Dendritic cell treated with granulocyte-macrophage colony-stimulating factor and Interleukin-4, amounts not matched to agents 40 ng/mL and 50 ng/mL, for 4 days (primary cell): Measurements from ENCODE around the gene DOCK1.

Experiments
- H3K27ac Mint-ChIP-seq: one replicate; pipeline ENCODE4 v1.8.0; 2022; ENCODE audit warnings: mild to moderate bottlenecking, mixed read lengths
- H3K27me3 Mint-ChIP-seq: one replicate; pipeline ENCODE4 v1.8.0; 2022; ENCODE audit warnings: mild to moderate bottlenecking, mixed read lengths
- H3K36me3 Mint-ChIP-seq: one replicate; pipeline ENCODE4 v1.8.0; 2022; ENCODE audit warnings: low read depth, mixed read lengths
- H3K4me1 Mint-ChIP-seq: one replicate; pipeline ENCODE4 v1.8.0; 2022; ENCODE audit warnings: low read depth, mixed read lengths
- H3K4me3 Mint-ChIP-seq: one replicate; pipeline ENCODE4 v1.8.0; 2022; ENCODE audit warnings: mild to moderate bottlenecking, moderate library complexity, mixed read lengths
- H3K9me3 Mint-ChIP-seq: one replicate; pipeline ENCODE4 v1.8.0; 2022; ENCODE audit warnings: mixed read lengths
- intact Hi-C: fragments of 100-400 bp; cut with micrococcal nuclease; formaldehyde crosslinking; loops from one replicate; pipeline ENCODE4 v1.15.0; 2022

Gene DOCK1

GRCh38 chr10:127413326-127413725, 508.1 kb downstream of the DOCK1 start:
- H3K27me3 Mint-ChIP-seq = no peaks in the 10 kb centered on the region
- no peak overlapping the region for H3K27ac Mint-ChIP-seq
- no peak overlapping the region for H3K4me3 Mint-ChIP-seq
- H3K36me3 Mint-ChIP-seq = peaks cover 14% of the 10 kb centered on the region
- no peaks in the 10 kb centered on the region for H3K9me3 Mint-ChIP-seq
- no peaks in the 10 kb centered on the region for H3K4me1 Mint-ChIP-seq
- intact Hi-C loops = no loop called here

GRCh38 chr10:127414024-127414423, 508.8 kb downstream of the DOCK1 start:
- intact Hi-C loops = no loop called here
- H3K4me1 Mint-ChIP-seq = no peaks in the 10 kb centered on the region
- no peak overlapping the region for H3K4me3 Mint-ChIP-seq
- H3K27me3 Mint-ChIP-seq = no peaks in the 10 kb centered on the region
- no peak overlapping the region for H3K27ac Mint-ChIP-seq
- no peaks in the 10 kb centered on the region for H3K9me3 Mint-ChIP-seq
- peaks cover 21% of the 10 kb centered on the region for H3K36me3 Mint-ChIP-seq

DNA sequence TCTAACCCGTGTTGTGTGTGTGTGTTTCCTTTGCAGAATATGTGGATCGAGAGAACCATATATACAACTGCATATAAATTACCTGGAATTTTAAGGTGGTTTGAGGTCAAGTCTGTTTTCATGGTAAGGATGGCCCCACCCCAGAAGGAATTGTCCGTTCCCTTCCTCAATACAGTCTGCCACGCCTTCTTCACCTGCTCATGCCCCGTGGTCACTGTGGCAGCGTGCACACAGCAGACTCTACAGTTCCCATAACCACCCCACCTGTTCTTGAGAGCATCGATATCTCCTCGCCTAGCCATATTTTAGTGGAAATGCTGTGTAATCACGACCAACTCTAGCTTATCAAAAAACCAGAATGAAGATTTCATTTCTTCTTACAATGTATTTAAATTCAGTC, 509.9 kb downstream of the DOCK1 start:
- Mint-ChIP-seq H3K4me1 (no peaks in the 10 kb centered on the region), H3K4me3 (no peak overlapping the region), H3K36me3 (peaks cover 31% of the 10 kb centered on the region), H3K27ac (no peak overlapping the region), H3K9me3 (no peaks in the 10 kb centered on the region), H3K27me3 (no peaks in the 10 kb centered on the region)
- intact Hi-C loops = no loop called here

DNA sequence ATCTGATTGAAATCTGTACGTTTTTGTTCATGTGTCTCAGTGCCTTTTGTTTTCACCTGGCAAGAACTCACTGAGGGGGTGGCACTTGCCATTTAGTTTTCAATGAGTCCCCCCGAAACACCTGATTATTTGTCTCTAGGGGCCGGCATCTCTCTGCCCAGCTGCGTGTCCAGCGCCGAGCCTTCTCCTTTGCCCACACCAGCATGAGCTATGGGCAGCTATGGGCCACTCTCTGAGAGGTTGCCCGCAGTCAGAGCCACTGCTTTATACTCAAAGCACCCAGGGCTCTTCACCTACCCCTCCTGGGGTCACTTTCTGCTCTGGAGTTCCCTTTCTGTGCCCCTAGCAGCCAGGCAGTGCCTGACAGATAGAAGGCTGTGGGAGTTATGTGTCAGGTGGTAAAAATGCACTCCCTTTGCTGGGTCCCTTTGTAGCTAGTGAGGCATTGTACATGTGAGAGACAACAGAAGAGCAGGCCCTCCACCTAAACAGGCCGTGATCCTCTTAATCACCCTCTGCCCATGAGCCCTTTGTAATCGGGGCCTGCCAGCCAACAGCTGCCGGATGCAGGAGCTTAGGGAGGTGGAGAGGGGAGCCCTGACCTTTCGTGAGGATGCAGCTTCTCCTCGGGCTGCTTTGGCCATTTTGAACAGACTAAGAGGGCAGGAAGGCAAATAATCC, 510.8 kb downstream of the DOCK1 start:
- Mint-ChIP-seq H3K27me3 (no peaks in the 10 kb centered on the region), H3K9me3 (no peaks in the 10 kb centered on the region), H3K4me3 (no peak overlapping the region), H3K4me1 (no peaks in the 10 kb centered on the region), H3K27ac (no peak overlapping the region), H3K36me3 (peaks cover 27% of the 10 kb centered on the region)
- intact Hi-C loops = no loop called here

DNA sequence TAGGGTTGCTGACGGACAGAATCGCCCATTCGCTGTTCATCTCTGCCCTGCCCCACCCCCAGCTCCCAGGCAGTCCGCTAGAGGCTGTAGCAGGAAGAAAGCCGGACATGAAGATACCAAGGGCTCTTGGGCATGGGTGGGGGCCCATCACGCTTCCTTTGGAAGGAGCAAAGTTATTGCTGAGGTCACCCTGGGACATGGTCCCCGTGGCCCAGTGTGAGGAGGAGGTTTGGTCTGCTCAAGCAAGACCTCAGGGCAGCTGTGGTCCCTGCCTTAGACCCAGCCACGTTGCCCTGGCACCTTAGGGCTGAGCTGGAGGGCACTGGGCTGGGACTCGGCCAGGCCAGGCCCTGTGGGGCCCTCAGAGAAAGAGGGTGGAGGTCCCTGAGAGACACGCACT, 511.8 kb downstream of the DOCK1 start:
- Mint-ChIP-seq H3K27me3 (no peaks in the 10 kb centered on the region), H3K27ac (no peak overlapping the region), H3K36me3 (peaks cover 24% of the 10 kb centered on the region), H3K9me3 (no peaks in the 10 kb centered on the region), H3K4me1 (no peaks in the 10 kb centered on the region), H3K4me3 (no peak overlapping the region)
- intact Hi-C loops = no loop called here

- Mint-ChIP-seq H3K4me3 (no peak overlapping the region), H3K4me1 (no peaks in the 10 kb centered on the region), H3K27me3 (no peaks in the 10 kb centered on the region), H3K9me3 (no peaks in the 10 kb centered on the region), H3K27ac (no peak overlapping the region), H3K36me3 (peaks cover 24% of the 10 kb centered on the region)
- intact Hi-C loops = no loop called here
Observed at GRCh38 chr10:127417686-127418401, 512.6 kb downstream of the DOCK1 start.

GRCh38 chr10:127418536-127419168, 513.4 kb downstream of the DOCK1 start:
- peaks cover 24% of the 10 kb centered on the region for H3K36me3 Mint-ChIP-seq
- H3K9me3 Mint-ChIP-seq = no peaks in the 10 kb centered on the region
- intact Hi-C loops = no loop called here
- H3K4me3 Mint-ChIP-seq = no peak overlapping the region
- no peaks in the 10 kb centered on the region for H3K27me3 Mint-ChIP-seq
- H3K4me1 Mint-ChIP-seq = no peaks in the 10 kb centered on the region
- H3K27ac Mint-ChIP-seq = no peak overlapping the region

DNA sequence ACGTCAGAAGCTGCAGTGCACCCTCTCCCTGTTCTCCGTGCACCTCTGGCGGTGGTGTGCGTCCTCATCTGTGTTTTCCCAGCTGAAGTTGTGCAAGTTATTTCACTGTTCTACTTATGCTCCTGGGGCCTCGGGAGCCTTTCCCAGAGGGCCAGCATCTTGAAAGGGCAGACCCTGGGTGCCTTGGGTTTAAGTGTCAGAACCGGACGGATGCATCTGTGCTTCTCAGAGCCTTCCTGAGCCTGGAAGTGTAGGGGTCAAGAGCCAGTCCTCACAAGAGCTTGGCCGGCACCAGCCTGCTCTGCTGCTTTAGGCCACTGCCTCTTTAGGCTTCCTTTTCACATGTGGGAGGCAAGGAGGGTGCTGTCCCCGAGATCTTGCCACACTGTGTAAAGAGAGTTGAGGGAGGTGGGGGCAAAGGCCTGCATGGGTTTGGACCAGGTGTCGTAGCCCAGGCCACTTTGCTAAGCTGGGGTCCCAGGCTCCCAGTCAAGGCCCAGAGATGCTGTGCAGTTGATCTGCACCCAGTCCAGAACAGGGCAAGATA, 515.0 kb downstream of the DOCK1 start:
- H3K36me3 Mint-ChIP-seq = peaks cover 24% of the 10 kb centered on the region
- H3K4me1 Mint-ChIP-seq = no peaks in the 10 kb centered on the region
- no peak overlapping the region for H3K27ac Mint-ChIP-seq
- intact Hi-C loops = no loop called here
- H3K9me3 Mint-ChIP-seq = no peaks in the 10 kb centered on the region
- H3K27me3 Mint-ChIP-seq = no peaks in the 10 kb centered on the region
- H3K4me3 Mint-ChIP-seq = no peak overlapping the region

DNA sequence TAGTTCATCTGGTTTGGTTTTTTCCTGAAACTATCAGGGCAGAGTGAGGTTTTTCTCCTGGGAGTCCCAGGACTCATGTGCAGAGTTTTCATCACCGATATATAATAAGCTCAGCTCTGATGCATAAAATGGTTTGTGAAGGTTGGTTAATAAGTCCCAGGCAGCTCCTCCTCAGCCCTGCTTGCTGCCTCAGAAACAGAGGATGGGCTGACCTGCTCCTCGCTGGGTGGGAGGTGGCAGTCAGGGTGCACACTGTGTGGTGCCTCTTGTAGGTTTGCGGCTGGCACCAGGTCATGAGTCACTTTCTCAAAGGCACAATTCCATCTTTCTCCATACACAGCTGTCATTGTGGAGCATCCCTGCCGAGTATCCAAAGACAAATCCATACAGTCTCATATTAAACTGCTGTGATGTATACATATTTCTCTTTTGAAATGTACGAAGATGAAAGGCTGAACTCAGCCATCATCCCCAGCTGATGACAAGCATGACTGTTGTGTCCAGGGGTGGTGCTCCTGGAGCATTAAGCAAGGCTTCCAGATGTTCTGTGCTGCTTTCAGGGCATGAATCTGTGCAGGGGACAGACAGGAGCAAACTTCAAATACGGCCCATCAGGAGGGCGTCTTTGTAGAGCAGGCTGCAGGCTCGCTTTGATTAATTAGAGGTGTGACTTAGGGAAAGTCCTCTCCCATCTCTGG, 518.1 kb downstream of the DOCK1 start:
- H3K4me1 Mint-ChIP-seq = no peaks in the 10 kb centered on the region
- intact Hi-C loops = no loop called here
- H3K27me3 Mint-ChIP-seq = no peaks in the 10 kb centered on the region
- H3K9me3 Mint-ChIP-seq = no peaks in the 10 kb centered on the region
- H3K4me3 Mint-ChIP-seq = no peak overlapping the region
- peaks cover 33% of the 10 kb centered on the region for H3K36me3 Mint-ChIP-seq
- H3K27ac Mint-ChIP-seq = no peak overlapping the region

- H3K36me3 Mint-ChIP-seq = peaks cover 20% of the 10 kb centered on the region
- no peaks in the 10 kb centered on the region for H3K9me3 Mint-ChIP-seq
- H3K27me3 Mint-ChIP-seq = no peaks in the 10 kb centered on the region
- intact Hi-C loops = no loop called here
- H3K4me1 Mint-ChIP-seq = no peaks in the 10 kb centered on the region
- no peak overlapping the region for H3K27ac Mint-ChIP-seq
- no peak overlapping the region for H3K4me3 Mint-ChIP-seq
Observed at GRCh38 chr10:127424594-127425264, 519.5 kb downstream of the DOCK1 start.

DNA sequence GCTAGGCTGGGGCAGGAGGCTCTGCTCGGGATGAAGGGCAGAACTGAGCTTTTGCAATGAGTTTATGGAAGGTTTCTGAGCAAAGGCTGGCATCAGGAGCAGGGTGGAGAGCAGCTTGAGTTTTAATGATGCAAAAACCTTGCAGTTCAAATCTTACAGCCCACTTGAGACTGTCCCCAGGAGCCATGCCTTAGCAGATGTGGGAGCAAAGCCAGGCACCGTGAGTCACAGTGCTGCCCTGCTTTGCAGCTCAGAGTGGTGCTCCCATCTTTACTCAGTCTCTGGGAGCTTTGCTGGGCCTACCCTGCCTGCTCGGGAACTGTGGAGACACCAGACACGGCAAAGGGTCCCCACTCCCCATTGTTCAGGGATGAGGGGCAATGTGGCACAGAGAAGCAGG, 521.5 kb downstream of the DOCK1 start:
- Mint-ChIP-seq H3K27ac (no peak overlapping the region), H3K4me1 (no peaks in the 10 kb centered on the region), H3K4me3 (no peak overlapping the region), H3K36me3 (peaks cover 14% of the 10 kb centered on the region), H3K27me3 (no peaks in the 10 kb centered on the region), H3K9me3 (no peaks in the 10 kb centered on the region)
- intact Hi-C loops = no loop called here

DNA sequence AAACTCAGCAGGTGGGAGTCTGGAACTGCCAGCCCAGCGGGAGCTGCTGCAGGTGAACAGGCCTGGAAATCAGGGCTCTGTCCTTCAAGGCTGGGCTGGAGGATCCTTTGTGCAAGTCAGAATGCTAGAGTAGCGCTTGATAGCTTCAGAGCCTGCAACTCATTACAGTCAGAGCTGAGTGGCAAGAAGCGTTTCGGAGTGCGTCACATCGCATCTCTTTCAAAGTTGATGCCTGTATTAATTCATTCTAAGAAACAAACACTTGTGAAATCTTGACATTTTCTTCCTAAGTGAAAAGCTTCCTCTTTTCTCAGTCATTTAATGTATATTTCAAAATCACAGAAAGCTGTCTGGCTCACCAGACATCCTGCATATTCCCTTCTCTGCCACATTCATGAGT, 522.7 kb downstream of the DOCK1 start:
- Mint-ChIP-seq H3K36me3 (peaks cover 14% of the 10 kb centered on the region), H3K4me1 (no peaks in the 10 kb centered on the region), H3K4me3 (no peak overlapping the region), H3K9me3 (no peaks in the 10 kb centered on the region), H3K27ac (no peak overlapping the region), H3K27me3 (no peaks in the 10 kb centered on the region)
- intact Hi-C loops = no loop called here

GRCh38 chr10:127428385-127428980, 523.3 kb downstream of the DOCK1 start:
- no peak overlapping the region for H3K27ac Mint-ChIP-seq
- no peaks in the 10 kb centered on the region for H3K27me3 Mint-ChIP-seq
- H3K9me3 Mint-ChIP-seq = no peaks in the 10 kb centered on the region
- intact Hi-C loops = no loop called here
- H3K4me1 Mint-ChIP-seq = no peaks in the 10 kb centered on the region
- no peak overlapping the region for H3K4me3 Mint-ChIP-seq
- H3K36me3 Mint-ChIP-seq = peaks cover 20% of the 10 kb centered on the region
